ENCODE measurements around the gene KIRREL1.

KIRREL1 gene

DNA sequence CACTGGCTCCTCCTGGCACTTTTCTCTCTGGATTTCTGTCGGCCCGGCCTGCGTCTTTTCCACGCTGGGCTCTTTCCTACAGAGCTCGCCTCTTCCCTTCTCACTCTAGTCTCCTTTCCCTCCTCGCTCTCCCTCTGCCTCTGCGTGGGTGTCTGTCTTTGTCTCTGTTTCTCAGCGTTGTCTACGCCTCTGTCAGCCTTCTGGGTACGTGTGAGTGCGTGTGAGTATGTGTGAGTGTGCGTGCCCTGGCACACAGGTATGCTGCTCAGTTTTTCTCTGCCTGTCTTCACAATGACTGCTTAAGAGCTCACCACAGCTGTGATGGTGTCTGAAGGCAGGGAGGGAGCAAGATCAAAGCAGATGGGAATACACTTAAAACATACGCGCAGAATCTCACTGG is 77.7 kb downstream of the KIRREL1 start:
- TF ChIP-seq TOX (CRISPR knock-in tag; IDR thresholded peaks at IDR 0.05; ENCODE audit: borderline replicate concordance): no peak
- TF ChIP-seq, protein P1, sequence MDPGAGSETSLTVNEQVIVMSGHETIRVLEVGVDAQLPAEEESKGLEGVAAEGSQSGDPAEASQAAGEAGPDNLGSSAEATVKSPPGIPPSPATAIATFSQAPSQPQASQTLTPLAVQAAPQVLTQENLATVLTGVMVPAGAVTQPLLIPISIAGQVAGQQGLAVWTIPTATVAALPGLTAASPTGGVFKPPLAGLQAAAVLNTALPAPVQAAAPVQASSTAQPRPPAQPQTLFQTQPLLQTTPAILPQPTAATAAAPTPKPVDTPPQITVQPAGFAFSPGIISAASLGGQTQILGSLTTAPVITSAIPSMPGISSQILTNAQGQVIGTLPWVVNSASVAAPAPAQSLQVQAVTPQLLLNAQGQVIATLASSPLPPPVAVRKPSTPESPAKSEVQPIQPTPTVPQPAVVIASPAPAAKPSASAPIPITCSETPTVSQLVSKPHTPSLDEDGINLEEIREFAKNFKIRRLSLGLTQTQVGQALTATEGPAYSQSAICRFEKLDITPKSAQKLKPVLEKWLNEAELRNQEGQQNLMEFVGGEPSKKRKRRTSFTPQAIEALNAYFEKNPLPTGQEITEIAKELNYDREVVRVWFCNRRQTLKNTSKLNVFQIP (CRISPR knock-in tag; IDR thresholded peaks at IDR 0.05; ENCODE audit: borderline replicate concordance, low read depth): no peak
- TF ChIP-seq ISL1 (CRISPR knock-in tag; IDR thresholded peaks at IDR 0.05): no peak
- TF ChIP-seq PPARA (CRISPR knock-in tag; IDR thresholded peaks at IDR 0.05; ENCODE audit: borderline replicate concordance): no peak
- TF ChIP-seq, protein P2, sequence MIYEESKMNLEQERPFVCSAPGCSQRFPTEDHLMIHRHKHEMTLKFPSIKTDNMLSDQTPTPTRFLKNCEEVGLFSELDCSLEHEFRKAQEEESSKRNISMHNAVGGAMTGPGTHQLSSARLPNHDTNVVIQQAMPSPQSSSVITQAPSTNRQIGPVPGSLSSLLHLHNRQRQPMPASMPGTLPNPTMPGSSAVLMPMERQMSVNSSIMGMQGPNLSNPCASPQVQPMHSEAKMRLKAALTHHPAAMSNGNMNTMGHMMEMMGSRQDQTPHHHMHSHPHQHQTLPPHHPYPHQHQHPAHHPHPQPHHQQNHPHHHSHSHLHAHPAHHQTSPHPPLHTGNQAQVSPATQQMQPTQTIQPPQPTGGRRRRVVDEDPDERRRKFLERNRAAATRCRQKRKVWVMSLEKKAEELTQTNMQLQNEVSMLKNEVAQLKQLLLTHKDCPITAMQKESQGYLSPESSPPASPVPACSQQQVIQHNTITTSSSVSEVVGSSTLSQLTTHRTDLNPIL (CRISPR knock-in tag; IDR thresholded peaks at IDR 0.05; ENCODE audit: low read depth): no peak
- ATAC-seq: no peak

DNA sequence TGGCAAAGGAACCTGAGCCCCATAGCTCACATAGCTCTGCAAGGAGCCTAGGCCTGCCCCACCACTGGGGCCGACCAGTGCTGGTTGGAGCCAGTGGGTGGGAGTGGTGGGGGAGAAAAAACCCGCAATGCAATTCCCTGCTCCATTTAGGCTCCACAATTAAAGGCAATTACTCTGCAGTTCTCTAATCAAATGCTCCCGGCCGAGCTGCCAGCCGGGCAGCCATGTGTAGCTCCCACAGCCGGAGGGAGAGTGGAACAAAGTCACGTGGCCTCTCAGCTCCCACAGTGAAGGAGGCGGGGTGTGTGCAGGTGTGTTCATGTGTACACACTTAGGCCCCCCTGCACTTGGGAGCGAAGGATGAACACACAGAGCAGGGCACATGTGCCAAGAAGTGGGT is 81.6 kb downstream of the KIRREL1 start:
- TF ChIP-seq ZNF70 (CRISPR knock-in tag; IDR thresholded peaks at IDR 0.05): no peak
- no peak for TF ChIP-seq ZNF8 (CRISPR knock-in tag; IDR thresholded peaks at IDR 0.05)
- no peak for TF ChIP-seq RARB (CRISPR knock-in tag; IDR thresholded peaks at IDR 0.05)
- TF ChIP-seq TSHZ2 (CRISPR knock-in tag; IDR thresholded peaks at IDR 0.05): no peak
- no peak for TF ChIP-seq ZFP30 (CRISPR knock-in tag; IDR thresholded peaks at IDR 0.05)
- TF ChIP-seq TOX (CRISPR knock-in tag; IDR thresholded peaks at IDR 0.05; ENCODE audit: borderline replicate concordance): no peak
- TF ChIP-seq, protein P3, sequence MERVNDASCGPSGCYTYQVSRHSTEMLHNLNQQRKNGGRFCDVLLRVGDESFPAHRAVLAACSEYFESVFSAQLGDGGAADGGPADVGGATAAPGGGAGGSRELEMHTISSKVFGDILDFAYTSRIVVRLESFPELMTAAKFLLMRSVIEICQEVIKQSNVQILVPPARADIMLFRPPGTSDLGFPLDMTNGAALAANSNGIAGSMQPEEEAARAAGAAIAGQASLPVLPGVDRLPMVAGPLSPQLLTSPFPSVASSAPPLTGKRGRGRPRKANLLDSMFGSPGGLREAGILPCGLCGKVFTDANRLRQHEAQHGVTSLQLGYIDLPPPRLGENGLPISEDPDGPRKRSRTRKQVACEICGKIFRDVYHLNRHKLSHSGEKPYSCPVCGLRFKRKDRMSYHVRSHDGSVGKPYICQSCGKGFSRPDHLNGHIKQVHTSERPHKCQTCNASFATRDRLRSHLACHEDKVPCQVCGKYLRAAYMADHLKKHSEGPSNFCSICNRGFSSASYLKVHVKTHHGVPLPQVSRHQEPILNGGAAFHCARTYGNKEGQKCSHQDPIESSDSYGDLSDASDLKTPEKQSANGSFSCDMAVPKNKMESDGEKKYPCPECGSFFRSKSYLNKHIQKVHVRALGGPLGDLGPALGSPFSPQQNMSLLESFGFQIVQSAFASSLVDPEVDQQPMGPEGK (CRISPR knock-in tag; IDR thresholded peaks at IDR 0.05; ENCODE audit: borderline replicate concordance): no peak
- TF ChIP-seq, protein P1 (CRISPR knock-in tag; IDR thresholded peaks at IDR 0.05; ENCODE audit: borderline replicate concordance, low read depth): no peak
- TF ChIP-seq ARNTL (CRISPR knock-in tag; IDR thresholded peaks at IDR 0.05; ENCODE audit: borderline replicate concordance, low read depth): no peak
- TF ChIP-seq SNAI2 (CRISPR knock-in tag; IDR thresholded peaks at IDR 0.05): no peak
- no peak for TF ChIP-seq ZFP3 (CRISPR knock-in tag; IDR thresholded peaks at IDR 0.05)
- TF ChIP-seq ESRRG (CRISPR knock-in tag; IDR thresholded peaks at IDR 0.05): no peak
- no peak for TF ChIP-seq OSR1 (CRISPR knock-in tag; IDR thresholded peaks at IDR 0.05)
- TF ChIP-seq BACH2 (CRISPR knock-in tag; IDR thresholded peaks at IDR 0.05; ENCODE audit: borderline replicate concordance): no peak
- TF ChIP-seq TCF4 (CRISPR knock-in tag; IDR thresholded peaks at IDR 0.05; ENCODE audit: borderline replicate concordance): no peak
- TF ChIP-seq CSDC2 (CRISPR knock-in tag; IDR thresholded peaks at IDR 0.05): no peak
- TF ChIP-seq ZC3H10 (CRISPR knock-in tag; IDR thresholded peaks at IDR 0.05): no peak
- TF ChIP-seq GLIS3 (CRISPR knock-in tag; IDR thresholded peaks at IDR 0.05): no peak
- no peak for ATAC-seq

- TF ChIP-seq ESRRG (CRISPR knock-in tag; IDR thresholded peaks at IDR 0.05): no peak
- TF ChIP-seq TSHZ2 (CRISPR knock-in tag; IDR thresholded peaks at IDR 0.05): no peak
- TF ChIP-seq, protein P3 (CRISPR knock-in tag; IDR thresholded peaks at IDR 0.05; ENCODE audit: borderline replicate concordance): no peak
- TF ChIP-seq ZNF565 (CRISPR knock-in tag; conservative IDR thresholded peaks at IDR 0.05; ENCODE audit: low read depth): no peak
- TF ChIP-seq RARB (CRISPR knock-in tag; IDR thresholded peaks at IDR 0.05): no peak
- no peak for TF ChIP-seq ZFP30 (CRISPR knock-in tag; IDR thresholded peaks at IDR 0.05)
- no peak for TF ChIP-seq CSDC2 (CRISPR knock-in tag; IDR thresholded peaks at IDR 0.05)
- ATAC-seq: no peak
These were observed 83.0 kb downstream of the KIRREL1 start for GRCh38 chr1:158076441-158076840.
